ENCODE data around the gene TMEM38B. TPM values are rescaled to one million over a fixed set of nuclear protein-coding genes. Genes with fewer than 3 reads are reported as not detected.

Gene TMEM38B
- total and polyA plus RNA-seq, 2 of the 8 experiments (the other 6 are each of a cell fraction or from before 2014, with no cell fraction given): 10.6 to 12.4 TPM

- TF ChIP-seq TEAD4 (IDR thresholded peaks at IDR 0.05; ENCODE audit: low read depth, low read length) (no peak), SIN3A (conservative IDR thresholded peaks at IDR 0.05 in 1 of 2, IDR thresholded peaks at IDR 0.05 in 1 of 2; ENCODE audit: low read depth in 1 of 2, low read length in 2 of 2) (no peak), PHF8 (conservative IDR thresholded peaks at IDR 0.05; ENCODE audit: low read depth, low read length) (no peak)
Observed at GRCh38 chr9:105737205-105737604, 42.9 kb downstream of the TMEM38B start (continued).
